Mucosa of rectum (tissue), 2 donors: ENCODE data around the gene TMEM131L.
"Not testable (repeated sequence)": the region's sequence is repeated elsewhere in the genome, so short reads cannot be mapped to it uniquely, and the experiment has no call there.

Source experiments
- H3K27ac ChIP-seq, 2 donors: one replicate each; pipeline ENCODE4 v1.7.0; 2013; ENCODE audit warnings: inconsistent platforms in 2 of 2, low read depth in 2 of 2, low read length in 2 of 2
- H3K27me3 ChIP-seq, 2 donors: one replicate each; pipeline ENCODE4 v1.7.0; 2013; ENCODE audit warnings: low read length in 2 of 2; ENCODE audit not compliant: control insufficient read depth in 2 of 2, insufficient read depth in 2 of 2
- H3K36me3 ChIP-seq, 2 donors: one replicate each; pipeline ENCODE4 v1.7.0; 2013; ENCODE audit warnings: low read length in 2 of 2; ENCODE audit not compliant: control insufficient read depth in 2 of 2, insufficient read depth in 2 of 2
- H3K4me1 ChIP-seq, 2 donors: one replicate each; pipeline ENCODE4 v1.7.0; 2013; ENCODE audit warnings: low read length in 2 of 2, mild to moderate bottlenecking in 1 of 2; ENCODE audit not compliant: control insufficient read depth in 2 of 2, insufficient read depth in 2 of 2
- H3K4me3 ChIP-seq, 2 donors: one replicate each; pipeline ENCODE4 v1.7.0; 2013; ENCODE audit warnings: low read length in 2 of 2
- H3K9ac ChIP-seq, 2 donors: one replicate each; pipeline ENCODE4 v1.7.0; 2013; ENCODE audit warnings: low read length in 2 of 2, low read depth in 1 of 2, mild to moderate bottlenecking in 1 of 2
- H3K9me3 ChIP-seq, 2 donors: one replicate each; pipeline ENCODE4 v1.7.0; 2013; ENCODE audit warnings: low read length in 2 of 2; ENCODE audit not compliant: control insufficient read depth in 2 of 2
- donor health status: healthy.
- donor health status: Normal muscosa, but diverticular disease.

The TMEM131L gene

GRCh38 chr4:153541456-153542096 is 75.4 kb downstream of the TMEM131L start:
- H3K9ac ChIP-seq: no peak overlapping the region
- H3K4me3 ChIP-seq: no peak overlapping the region
- H3K27me3 ChIP-seq: no peaks in the 10 kb centered on the region
- no peak overlapping the region for H3K27ac ChIP-seq
- H3K4me1 ChIP-seq: peaks cover 0 to 2% of the 10 kb centered on the region in 2 donors
- H3K36me3 ChIP-seq: no peaks in the 10 kb centered on the region
- no peaks in the 10 kb centered on the region for H3K9me3 ChIP-seq

- no peaks in the 10 kb centered on the region for H3K27me3 ChIP-seq
- no peaks in the 10 kb centered on the region for H3K36me3 ChIP-seq
- H3K27ac ChIP-seq: no peak overlapping the region
- no peak overlapping the region for H3K4me3 ChIP-seq
- H3K9ac ChIP-seq: no peak overlapping the region
- peaks cover 0 to 2% of the 10 kb centered on the region in 2 donors for H3K4me1 ChIP-seq
- H3K9me3 ChIP-seq: no peaks in the 10 kb centered on the region
These were observed 76.0 kb downstream of the TMEM131L start for GRCh38 chr4:153542131-153542530.

- Histone ChIP-seq H3K36me3 (no peaks in the 10 kb centered on the region), H3K4me1 (peaks cover 0 to 2% of the 10 kb centered on the region in 2 donors), H3K4me3 (no peak overlapping the region), H3K27me3 (no peaks in the 10 kb centered on the region), H3K9me3 (no peaks in the 10 kb centered on the region), H3K27ac (no peak overlapping the region), H3K9ac (no peak overlapping the region)
These were observed 76.7 kb downstream of the TMEM131L start for GRCh38 chr4:153542834-153543233.

GRCh38 chr4:153543351-153543750 is 77.2 kb downstream of the TMEM131L start:
- Histone ChIP-seq H3K4me1 (peaks cover 0 to 2% of the 10 kb centered on the region in 2 donors), H3K9ac (no peak overlapping the region), H3K9me3 (no peaks in the 10 kb centered on the region), H3K4me3 (no peak overlapping the region), H3K36me3 (no peaks in the 10 kb centered on the region), H3K27me3 (no peaks in the 10 kb centered on the region), H3K27ac (no peak overlapping the region)

- H3K27me3 ChIP-seq: no peaks in the 10 kb centered on the region
- no peaks in the 10 kb centered on the region for H3K9me3 ChIP-seq
- H3K4me3 ChIP-seq: no peak overlapping the region
- no peak overlapping the region for H3K9ac ChIP-seq
- H3K4me1 ChIP-seq: peaks cover 0 to 2% of the 10 kb centered on the region in 2 donors
- no peaks in the 10 kb centered on the region for H3K36me3 ChIP-seq
- H3K27ac ChIP-seq: no peak overlapping the region
These were observed 79.7 kb downstream of the TMEM131L start for GRCh38 chr4:153545822-153546221.

- Histone ChIP-seq H3K4me3 (no peak overlapping the region), H3K27me3 (no peaks in the 10 kb centered on the region), H3K4me1 (peaks cover 0 to 2% of the 10 kb centered on the region in 2 donors), H3K36me3 (no peaks in the 10 kb centered on the region), H3K27ac (no peak overlapping the region), H3K9ac (no peak overlapping the region), H3K9me3 (no peaks in the 10 kb centered on the region)
These were observed 80.1 kb downstream of the TMEM131L start for GRCh38 chr4:153546280-153546679.

GRCh38 chr4:153547520-153547919 is 81.4 kb downstream of the TMEM131L start:
- Histone ChIP-seq H3K4me1 (peaks cover 0 to 2% of the 10 kb centered on the region in 2 donors), H3K4me3 (no peak overlapping the region), H3K36me3 (no peaks in the 10 kb centered on the region), H3K9me3 (no peaks in the 10 kb centered on the region), H3K27ac (no peak overlapping the region), H3K9ac (no peak overlapping the region), H3K27me3 (no peaks in the 10 kb centered on the region)

GRCh38 chr4:153548907-153549306 is 82.7 kb downstream of the TMEM131L start:
- not testable (repeated sequence) for H3K4me3 ChIP-seq, H3K9me3 ChIP-seq, H3K27me3 ChIP-seq, H3K4me1 ChIP-seq, H3K9ac ChIP-seq, H3K27ac ChIP-seq, H3K36me3 ChIP-seq

- no peaks in the 10 kb centered on the region for H3K27me3 ChIP-seq
- H3K9ac ChIP-seq: no peak overlapping the region
- H3K27ac ChIP-seq: no peak overlapping the region
- no peaks in the 10 kb centered on the region for H3K36me3 ChIP-seq
- no peaks in the 10 kb centered on the region for H3K4me1 ChIP-seq
- no peaks in the 10 kb centered on the region for H3K9me3 ChIP-seq
- no peak overlapping the region for H3K4me3 ChIP-seq
These were observed 83.2 kb downstream of the TMEM131L start for GRCh38 chr4:153549405-153549804.

GRCh38 chr4:153553155-153553818 is 87.1 kb downstream of the TMEM131L start:
- Histone ChIP-seq H3K27ac (no peak overlapping the region), H3K27me3 (no peaks in the 10 kb centered on the region), H3K9me3 (no peaks in the 10 kb centered on the region), H3K4me3 (no peak overlapping the region), H3K4me1 (no peaks in the 10 kb centered on the region), H3K9ac (no peak overlapping the region), H3K36me3 (peaks cover 0 to 3% of the 10 kb centered on the region in 2 donors)
